NT2/D1 (cell line): ENCODE results near the gene HNRNPC.
"Not testable (repeated sequence)": the region's sequence is repeated elsewhere in the genome, so short reads cannot be mapped to it uniquely, and the experiment has no call there.

Experiments used
- DNase-seq: peaks from one replicate; pipeline ENCODE4 v3.0.0-alpha.2; 2011; ENCODE audit warnings: low read depth, low spot score
- H3K27me3 ChIP-seq: 2 replicates; pipeline ENCODE4 v1.6.0; 2011; ENCODE audit warnings: mild to moderate bottlenecking; ENCODE audit not compliant: insufficient read length, insufficient read depth
- H3K36me3 ChIP-seq: 2 replicates; pipeline ENCODE4 v1.6.1; 2011; ENCODE audit warnings: mild to moderate bottlenecking, low read length, mixed read lengths; ENCODE audit not compliant: insufficient read depth, insufficient read length
- H3K4me1 ChIP-seq: 2 replicates; pipeline ENCODE4 v1.5.1; 2011; ENCODE audit not compliant: insufficient read depth, insufficient read length
- H3K4me3 ChIP-seq: 2 replicates; pipeline ENCODE4 v1.5.1; 2011; ENCODE audit warnings: low read depth; ENCODE audit not compliant: insufficient read length
- H3K9ac ChIP-seq: 2 replicates; pipeline ENCODE4 v1.6.0; 2011; ENCODE audit warnings: low read depth; ENCODE audit not compliant: insufficient read length
- H3K9me3 ChIP-seq: 2 replicates; pipeline ENCODE4 v1.5.1; 2011; ENCODE audit warnings: mild to moderate bottlenecking, low read length; ENCODE audit not compliant: insufficient read depth
- SUZ12 ChIP-seq: IDR thresholded peaks from 2 replicates; pipeline ENCODE4 v1.6.1; 2011; ENCODE audit not compliant: insufficient read length, insufficient read depth; ENCODE audit errors: extremely low read depth
- YY1 ChIP-seq: IDR thresholded peaks from 2 replicates; pipeline ENCODE4 v1.6.1; 2011; ENCODE audit not compliant: insufficient read length, insufficient read depth
- ZNF274 ChIP-seq: IDR thresholded peaks from 2 replicates; pipeline ENCODE4 v1.6.1; 2011; ENCODE audit warnings: mild to moderate bottlenecking, low read depth, low read length

The HNRNPC gene

DNA sequence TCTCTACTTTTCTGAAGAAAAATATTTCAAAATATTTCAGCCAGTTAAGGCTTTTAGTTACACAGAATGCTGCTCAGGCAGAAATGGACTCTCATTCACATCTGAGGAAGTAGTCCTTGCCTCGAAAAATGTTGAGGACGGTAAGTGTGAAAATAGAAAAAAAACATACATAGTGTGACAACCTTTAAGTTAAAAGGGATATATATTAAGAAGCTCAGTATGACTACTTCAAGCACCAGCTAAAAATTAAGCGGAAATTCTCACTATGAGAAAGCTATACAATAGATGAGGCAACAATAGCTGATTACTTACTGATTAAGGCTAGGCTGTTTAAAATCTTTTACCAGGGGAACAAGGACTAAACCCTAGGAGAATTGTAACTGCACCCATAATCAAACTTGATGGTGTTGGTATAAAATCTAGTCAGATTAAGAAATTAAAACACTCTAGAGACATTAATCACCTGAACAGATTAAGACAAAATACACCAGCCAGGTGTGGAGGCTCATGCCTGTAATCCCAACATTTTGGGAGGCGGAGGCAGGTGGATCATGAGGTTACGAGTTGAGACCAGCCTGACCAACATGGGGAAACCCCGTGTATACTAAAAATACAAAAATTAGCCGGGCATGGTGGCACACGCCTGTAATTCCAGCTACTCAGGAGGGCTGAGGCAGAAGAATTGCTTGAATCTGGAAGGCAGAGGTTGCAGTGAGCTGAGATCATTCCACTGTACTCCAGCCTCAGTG, 53.9 kb downstream of the HNRNPC start:
- H3K9ac ChIP-seq, result no peak overlapping the region
- TF ChIP-seq SUZ12 (no peak), YY1 (no peak), ZNF274 (no peak)
- H3K9me3 ChIP-seq, result no peaks in the 10 kb centered on the region
- no peaks in the 10 kb centered on the region for H3K27me3 ChIP-seq
- peaks cover 67% of the 10 kb centered on the region for H3K36me3 ChIP-seq
- H3K4me3 ChIP-seq, result no peak overlapping the region
- no peak for DNase-seq
- H3K4me1 ChIP-seq, result no peaks in the 10 kb centered on the region

DNA sequence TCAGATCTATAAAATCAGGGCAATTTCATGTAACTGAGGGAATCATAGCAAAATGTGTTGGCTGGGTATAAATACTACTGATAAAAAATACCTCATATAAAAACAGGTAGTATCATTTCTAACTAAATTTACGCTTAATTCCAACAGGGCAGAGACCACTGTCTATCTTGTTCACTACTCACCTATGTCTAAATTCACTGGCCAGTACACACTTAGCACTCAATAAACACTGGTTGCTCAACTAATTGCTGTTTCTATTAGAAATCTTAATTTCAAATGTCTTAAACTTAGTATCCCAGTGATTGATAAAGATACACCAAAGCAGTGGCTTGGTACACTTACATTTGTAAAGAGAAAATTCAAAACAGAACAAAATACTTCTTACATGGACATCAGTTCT, 55.6 kb downstream of the HNRNPC start:
- Histone ChIP-seq H3K9ac (no peak overlapping the region), H3K9me3 (no peaks in the 10 kb centered on the region), H3K27me3 (no peaks in the 10 kb centered on the region), H3K4me3 (no peak overlapping the region), H3K4me1 (no peaks in the 10 kb centered on the region), H3K36me3 (peaks cover 73% of the 10 kb centered on the region)
- DNase-seq, result no peak
- TF ChIP-seq ZNF274, result no peak
- no peak for TF ChIP-seq YY1
- no peak for TF ChIP-seq SUZ12

DNA sequence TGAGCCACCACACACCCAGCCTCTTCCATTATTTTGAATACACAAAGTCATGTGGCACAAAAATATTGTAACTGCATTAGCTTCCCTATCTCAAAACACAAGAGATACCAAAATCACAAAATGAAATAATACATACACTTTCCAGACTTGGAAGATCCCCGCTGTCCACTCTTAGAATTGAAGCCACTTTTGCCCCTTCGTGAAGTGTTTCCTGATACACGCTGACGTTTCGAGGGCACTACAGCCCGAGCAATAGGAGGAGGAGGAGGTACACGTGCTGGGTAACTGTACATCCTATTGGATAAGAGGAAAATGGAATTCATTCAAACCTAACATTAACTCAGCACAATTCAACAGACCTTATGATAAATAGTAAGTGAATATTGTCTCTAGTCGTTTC, 56.4 kb downstream of the HNRNPC start:
- not testable (repeated sequence) for H3K4me3 ChIP-seq, H3K27me3 ChIP-seq, H3K9me3 ChIP-seq, DNase-seq, H3K4me1 ChIP-seq, H3K9ac ChIP-seq
- peaks cover 77% of the 10 kb centered on the region for H3K36me3 ChIP-seq

DNA sequence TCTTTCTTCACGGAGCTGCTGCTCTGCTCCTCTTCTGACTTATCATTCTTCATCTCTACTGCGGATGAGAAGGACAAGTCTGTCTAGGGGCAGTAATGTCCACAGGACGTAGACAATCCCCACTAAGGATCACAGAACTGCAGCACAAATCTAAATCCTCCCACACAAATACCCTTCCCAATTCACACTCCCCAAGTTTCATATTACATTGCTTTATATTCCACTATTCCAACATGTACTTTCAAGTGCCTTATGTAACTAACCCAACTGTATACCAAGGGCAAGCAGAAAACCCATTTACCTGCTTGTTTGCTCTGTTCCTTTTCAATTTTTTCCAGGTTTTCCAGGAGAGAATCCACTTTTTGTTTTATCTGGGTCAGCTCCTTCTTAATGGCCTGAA, 57.7 kb downstream of the HNRNPC start:
- DNase-seq, result no peak
- no peaks in the 10 kb centered on the region for H3K4me1 ChIP-seq
- no peaks in the 10 kb centered on the region for H3K27me3 ChIP-seq
- peaks cover 80% of the 10 kb centered on the region for H3K36me3 ChIP-seq
- H3K9me3 ChIP-seq, result no peaks in the 10 kb centered on the region
- no peak overlapping the region for H3K4me3 ChIP-seq
- TF ChIP-seq YY1, result no peak
- no peak for TF ChIP-seq ZNF274
- no peak for TF ChIP-seq SUZ12
- no peak overlapping the region for H3K9ac ChIP-seq

DNA sequence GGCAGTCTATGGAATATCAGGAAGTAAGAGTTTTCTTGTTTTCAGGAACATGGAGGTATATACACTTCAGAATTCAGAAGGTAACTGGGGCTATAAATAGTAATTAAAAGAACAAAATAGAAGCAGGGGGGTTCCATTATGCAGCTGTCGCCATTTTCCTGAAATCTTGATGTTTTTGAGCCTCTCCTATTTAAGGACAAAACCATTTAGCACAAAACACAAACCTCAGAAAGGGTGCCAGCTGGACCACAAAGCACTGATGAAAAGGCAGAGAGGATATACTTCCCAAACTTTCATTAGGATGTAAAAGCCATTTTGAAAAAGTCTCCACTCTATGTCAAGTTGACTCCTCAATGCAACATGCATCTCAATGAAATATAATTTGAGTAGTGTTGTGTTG, 59.2 kb downstream of the HNRNPC start:
- DNase-seq, result no peak
- Histone ChIP-seq H3K4me1 (no peaks in the 10 kb centered on the region), H3K9ac (no peak overlapping the region), H3K27me3 (no peaks in the 10 kb centered on the region), H3K9me3 (no peaks in the 10 kb centered on the region), H3K4me3 (no peak overlapping the region), H3K36me3 (peaks cover 81% of the 10 kb centered on the region)
- TF ChIP-seq ZNF274 (no peak), SUZ12 (no peak), YY1 (no peak)

DNA sequence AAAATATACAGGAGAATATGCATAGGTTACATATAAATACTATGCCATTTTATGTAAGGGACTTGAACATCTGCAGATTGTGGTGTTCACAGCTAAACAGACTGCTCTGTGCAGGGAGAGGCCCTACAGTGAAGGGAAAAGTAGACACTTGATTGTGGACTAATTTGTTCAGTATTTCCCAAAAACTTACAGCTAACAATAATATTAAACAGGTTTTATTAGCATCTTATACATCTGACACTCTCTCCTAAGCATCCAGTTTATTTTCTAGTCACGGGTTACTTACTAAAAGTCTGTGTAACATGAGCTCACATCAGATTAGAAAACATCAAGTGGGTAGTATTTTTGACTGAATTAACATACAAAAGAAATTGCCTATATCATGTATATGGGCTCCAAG, 60.1 kb downstream of the HNRNPC start:
- H3K9ac ChIP-seq, result no peak overlapping the region
- no peaks in the 10 kb centered on the region for H3K4me1 ChIP-seq
- no peak overlapping the region for H3K4me3 ChIP-seq
- H3K27me3 ChIP-seq, result no peaks in the 10 kb centered on the region
- H3K36me3 ChIP-seq, result peaks cover 76% of the 10 kb centered on the region
- DNase-seq, result no peak
- TF ChIP-seq ZNF274 (no peak), SUZ12 (no peak), YY1 (no peak)
- H3K9me3 ChIP-seq, result no peaks in the 10 kb centered on the region

DNA sequence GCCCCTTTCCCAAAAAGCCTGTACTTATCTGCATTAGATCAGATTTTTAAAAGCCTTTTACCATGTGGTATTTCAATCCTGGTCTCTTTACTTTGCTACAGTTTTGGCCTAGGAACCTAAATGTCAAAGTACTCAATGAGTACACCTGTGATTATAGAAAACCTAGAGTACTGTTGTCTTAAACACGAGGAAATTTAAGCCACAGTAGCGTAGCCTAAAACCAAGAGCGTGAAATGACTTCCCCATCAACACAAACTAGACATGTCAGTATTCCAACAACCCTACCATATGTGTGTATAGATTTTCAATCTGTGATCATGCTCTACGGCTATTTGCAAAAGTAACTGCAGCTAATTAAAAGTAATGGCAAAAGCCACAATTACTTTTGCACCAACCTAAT, 60.7 kb downstream of the HNRNPC start:
- Histone ChIP-seq H3K9me3 (no peaks in the 10 kb centered on the region), H3K4me1 (no peaks in the 10 kb centered on the region), H3K27me3 (no peaks in the 10 kb centered on the region), H3K9ac (no peak overlapping the region), H3K4me3 (no peak overlapping the region), H3K36me3 (peaks cover 73% of the 10 kb centered on the region)
- TF ChIP-seq SUZ12 (no peak), YY1 (no peak), ZNF274 (no peak)
- no peak for DNase-seq
